Panc1 (cell line): ENCODE data around the gene TRDMT1.

Experiments used
- CTCF ChIP-seq: fragments of 450-650 bp; IDR thresholded peaks from 2 replicates; pipeline ENCODE4 v1.5.1; 2017; ENCODE audit warnings: mild to moderate bottlenecking
- POLR2AphosphoS5 ChIP-seq: IDR thresholded peaks from 2 replicates; pipeline ENCODE4 v1.6.1; 2012; ENCODE audit warnings: mild to moderate bottlenecking, low read depth, low read length, moderate library complexity
- REST ChIP-seq, 2 experiments: IDR thresholded peaks; 2 replicates each; pipeline ENCODE4 v1.6.1; 2011 to 2012; ENCODE audit warnings: low read depth in 2 of 2, control low read depth in 1 of 2, low read length in 1 of 2, mild to moderate bottlenecking in 1 of 2, moderate library complexity in 1 of 2; ENCODE audit not compliant: insufficient read depth in 1 of 2
- SIN3A ChIP-seq: IDR thresholded peaks from 2 replicates; pipeline ENCODE4 v1.6.1; 2012; ENCODE audit warnings: low read depth, mild to moderate bottlenecking, low read length, moderate library complexity, borderline replicate concordance; ENCODE audit not compliant: insufficient read depth
- TCF7L2 ChIP-seq: IDR thresholded peaks from 2 replicates; pipeline ENCODE4 v1.6.1; 2011; ENCODE audit warnings: mild to moderate bottlenecking, low read depth, low read length, inconsistent platforms

GRCh38 chr10:17151716-17152115 is 49.8 kb downstream of the TRDMT1 start:
- TF ChIP-seq CTCF (no peak), REST (IDR thresholded peaks at IDR 0.05; ENCODE audit: insufficient read depth in 1 of 2, low read depth in 2 of 2, low read length in 1 of 2) (no peak), SIN3A (no peak), POLR2AphosphoS5 (no peak), TCF7L2 (no peak)
